K562 (cell line): Measurements from ENCODE around the gene PASD1. TPM values are rescaled to one million over a fixed set of nuclear protein-coding genes. Genes with fewer than 3 reads are reported as not detected.

Experiments used
- ATAC-seq: fragments of 200-7000 bp; cut with Tn5 transposase; 3 replicates; pipeline ENCODE4 v1.9.1; 2020; ENCODE audit warnings: moderate library complexity
- BruUV-seq: library from RNA; stranded (reverse); fragments of 400-500 nt; replicated peaks from 2 replicates; lab custom pipeline; 2021; lab: Mats Ljungman, UMichigan
- CTCF ChIA-PET: fragments of 300-600 bp; formaldehyde crosslinking; extraction: SDS; loops from one replicate; lab custom pipeline; 2021; ENCODE audit warnings: low intra/inter-chr PET ratio; lab: Yijun Ruan, JAX
- POLR2A ChIA-PET: fragments of 300-600, 350-650 bp; sonication (Branson Sonifier 250); formaldehyde crosslinking; extraction: SDS; loops from one replicate; lab custom pipeline; 2021; ENCODE audit warnings: antibody characterized with exemption, inconsistent platforms; lab: Yijun Ruan, JAX
- DNase-seq, 4 experiments: peaks; one replicate each; pipeline versions ENCODE4 v3.0.0 to v3.0.0-alpha.2; 2011 to 2018; ENCODE audit warnings: low spot score in 3 of 4, mixed read lengths in 3 of 4; ENCODE audit errors: extremely low read depth in 1 of 4
- FAIRE-seq: peaks from 2 replicates; lab custom pipeline; 2011; peaks lifted over from hg19 to GRCh38; lab: Jason Lieb, UNC
- H2AFZ ChIP-seq: 2 replicates; pipeline ENCODE4 v1.6.0; 2011; ENCODE audit warnings: low read depth, low read length, control low read depth, inconsistent platforms
- H3K27ac ChIP-seq: fragments of 200-600 bp; 3 replicates; pipeline ENCODE4 v1.8.0; 2011; ENCODE audit warnings: low read depth, mild to moderate bottlenecking, control low read depth, inconsistent platforms, low read length, moderate library complexity, mixed read lengths; ENCODE audit errors: extremely low read depth
- H3K27me3 ChIP-seq, 2 experiments: fragments of 300-600 bp in 1 of 2; 2 replicates in 1 of 2; 3 replicates in 1 of 2; pipeline versions ENCODE4 v1.6.0 to v1.8.0; 2011; ENCODE audit warnings: inconsistent platforms in 2 of 2, low read length in 2 of 2, mild to moderate bottlenecking in 1 of 2, mixed read lengths in 1 of 2, moderate library complexity in 1 of 2; ENCODE audit not compliant: control insufficient read depth in 2 of 2, insufficient read depth in 2 of 2
- H3K36me3 ChIP-seq: fragments of 300-600 bp; 3 replicates; pipeline ENCODE4 v1.8.0; 2011; ENCODE audit warnings: mild to moderate bottlenecking, low read length, inconsistent platforms; ENCODE audit not compliant: control insufficient read depth, insufficient read depth
- H3K4me1 ChIP-seq, 2 experiments: fragments of 200-600 bp in 1 of 2; replicated peaks in 1 of 2; 2 replicates in 1 of 2; 3 replicates in 1 of 2; pipeline versions ENCODE4 v1.5.1 to v1.8.0; 2011; ENCODE audit warnings: inconsistent platforms in 2 of 2, low read length in 2 of 2, mild to moderate bottlenecking in 1 of 2, mixed read lengths in 1 of 2, moderate library complexity in 1 of 2; ENCODE audit not compliant: control insufficient read depth in 2 of 2, insufficient read depth in 2 of 2
- H3K4me2 ChIP-seq: 2 replicates; pipeline ENCODE4 v1.6.1; 2011; ENCODE audit warnings: low read length, control low read depth, inconsistent platforms, mixed read lengths; ENCODE audit not compliant: insufficient read depth
- H3K4me3 ChIP-seq: fragments of 200-600 bp; sonication (generic), shearing (Covaris generic); 2 replicates; pipeline ENCODE4 v1.5.1; 2016; ENCODE audit warnings: control low read depth, inconsistent platforms
- H3K79me2 ChIP-seq: fragments of 200-600 bp; 3 replicates; pipeline ENCODE4 v1.8.0; 2011; ENCODE audit warnings: low read length, inconsistent platforms; ENCODE audit not compliant: control insufficient read depth, insufficient read depth
- H3K9ac ChIP-seq, 2 experiments: 2 replicates each; pipeline versions ENCODE4 v1.6.0 to v1.6.1; 2011; ENCODE audit warnings: low read depth in 2 of 2, low read length in 2 of 2, control low read depth in 1 of 2, inconsistent platforms in 1 of 2, mild to moderate bottlenecking in 1 of 2, mixed read lengths in 1 of 2; ENCODE audit not compliant: insufficient read depth in 1 of 2
- H3K9me1 ChIP-seq: one replicate; pipeline ENCODE4 v1.6.0; 2011; ENCODE audit warnings: inconsistent platforms, mild to moderate bottlenecking, low read length, moderate library complexity; ENCODE audit not compliant: control insufficient read depth, insufficient read depth
- H3K9me3 ChIP-seq: replicated peaks from 2 replicates; pipeline ENCODE4 v1.5.1; 2011; ENCODE audit warnings: low read depth, low read length, inconsistent platforms; ENCODE audit not compliant: control insufficient read depth, insufficient read depth
- H4K20me1 ChIP-seq: replicated peaks from 2 replicates; pipeline ENCODE4 v1.6.1; 2011; ENCODE audit warnings: low read length, inconsistent platforms, mixed read lengths; ENCODE audit not compliant: control insufficient read depth, insufficient read depth
- ARID1B ChIP-seq: fragments of 450-650 bp; IDR thresholded peaks from 2 replicates; pipeline ENCODE4 v1.6.1; 2016; ENCODE audit warnings: antibody characterized with exemption, mild to moderate bottlenecking, inconsistent platforms
- CBFA2T3 ChIP-seq: fragments of 450-650 bp; IDR thresholded peaks from 2 replicates; pipeline ENCODE4 v1.6.1; 2017
- CEBPG ChIP-seq, 3 experiments: fragments of 200-800 bp in 1 of 3; sonication (Bioruptor generic) in 1 of 3; sonication (generic) in 1 of 3; formaldehyde crosslinking in 1 of 3; IDR thresholded peaks in 2 of 3; conservative IDR thresholded peaks in 1 of 3; 2 replicates each; pipeline versions ENCODE4 v1.6.1 to v1.8.0; 2016 to 2022; ENCODE audit warnings: missing compliant biosample characterization in 2 of 3, missing genetic modification characterization in 2 of 3, mild to moderate bottlenecking in 1 of 3, missing genetic modification reagents in 1 of 3
- CREB5 ChIP-seq: fragments of 250-450 bp; sonication (Bioruptor Pico); IDR thresholded peaks from 2 replicates; pipeline ENCODE4 v1.5.0; 2020; ENCODE audit warnings: mild to moderate bottlenecking
- E2F4 ChIP-seq: sonication (generic); formaldehyde crosslinking; IDR thresholded peaks from 2 replicates; pipeline ENCODE4 v1.8.0; 2022; ENCODE audit warnings: mild to moderate bottlenecking, low read depth, missing genetic modification reagents
- EWSR1 ChIP-seq: fragments of 450-650 bp; IDR thresholded peaks from 2 replicates; pipeline ENCODE4 v1.6.1; 2018; ENCODE audit warnings: borderline replicate concordance, mild to moderate bottlenecking, low read depth, moderate library complexity; ENCODE audit not compliant: partially characterized antibody
- NFXL1 ChIP-seq: fragments of 450-650 bp; formaldehyde crosslinking; IDR thresholded peaks from 2 replicates; pipeline ENCODE4 v1.4.0; 2021; ENCODE audit warnings: mild to moderate bottlenecking
- NFYB ChIP-seq: IDR thresholded peaks from 2 replicates; pipeline ENCODE4 v1.6.1; 2011; ENCODE audit warnings: mild to moderate bottlenecking, moderate library complexity; ENCODE audit not compliant: insufficient read length; ENCODE audit errors: extremely low read depth
- POU5F1 ChIP-seq: fragments of 150-350 bp; IDR thresholded peaks from 2 replicates; pipeline ENCODE4 v1.6.1; 2014; ENCODE audit warnings: borderline replicate concordance, low read length, low read depth, mild to moderate bottlenecking; ENCODE audit not compliant: partially characterized antibody
- SP1 ChIP-seq: sonication (generic); formaldehyde crosslinking; IDR thresholded peaks from 2 replicates; pipeline ENCODE4 v1.8.1; 2022; ENCODE audit warnings: mild to moderate bottlenecking, missing genetic modification reagents
- TEAD4 ChIP-seq, 2 experiments: sonication (generic) in 1 of 2; formaldehyde crosslinking in 1 of 2; IDR thresholded peaks; 2 replicates each; pipeline versions ENCODE4 v1.6.1 to v1.8.0; 2012 to 2022; ENCODE audit warnings: borderline replicate concordance in 1 of 2, inconsistent platforms in 1 of 2, low read length in 1 of 2, mild to moderate bottlenecking in 1 of 2, missing genetic modification reagents in 1 of 2
- ZNF239 ChIP-seq: fragments of 250-450 bp; sonication (Bioruptor Pico); IDR thresholded peaks from 2 replicates; pipeline ENCODE4 v1.4.0; 2020; ENCODE audit warnings: mild to moderate bottlenecking
- ZNF3 ChIP-seq: fragments of 250-450 bp; sonication (Bioruptor Pico); IDR thresholded peaks from 2 replicates; pipeline ENCODE4 v1.5.0; 2021; ENCODE audit warnings: mild to moderate bottlenecking, moderate library complexity
- WGBS: fragments of 100-300 bp; shearing (Covaris generic); methylation state at CpG from one replicate; pipeline ENCODE4 v1.1.6; 2016; ENCODE audit warnings: low coverage, mixed read lengths; ENCODE audit not compliant: insufficient coverage; ENCODE audit errors: missing lambda C conversion rate; 5-methylcytosine and 5-hydroxymethylcytosine counted together
- in situ Hi-C: fragments of 300-500 bp; cut with MboI; formaldehyde crosslinking; loops from 4 replicates; pipeline ENCODE4 v1.15.0; 2018; ENCODE audit warnings: inconsistent platforms, mixed read lengths
- intact Hi-C: fragments of 100-400 bp; cut with micrococcal nuclease; formaldehyde crosslinking; loops from 2 replicates; pipeline ENCODE4 v1.14.2; 2022
- polyA plus RNA-seq, 8 experiments: library from polyadenylated mRNA; depleted of rRNA in 4 of 8; stranded (reverse) in 5 of 8; unstranded in 3 of 8; fragments of >200 nt; fragmentation: Nextera tagmentation in 2 of 8; fragmentation: Illumina TruSeq in 1 of 8; extraction: Ambion mirVana in 2 of 8; extraction: Trizol in 1 of 8; gene quantifications; 2 replicates each; pipeline versions ENCODE4 v1.2.1 to v1.2.3, GENCODE V29; 2011 to 2014; ENCODE audit warnings: inconsistent platforms in 1 of 8, missing spikeins in 1 of 8
- total RNA-seq, 7 experiments: library from RNA; depleted of rRNA in 6 of 7; stranded (reverse); fragments of >200 nt in 6 of 7; fragmentation: Illumina TruSeq in 2 of 7; extraction: Trizol in 2 of 7; gene quantifications; 2 replicates each; pipeline versions ENCODE4 v1.2.1 to v1.2.3, GENCODE V29; 2011 to 2021; ENCODE audit warnings: low replicate concordance in 1 of 7

PASD1 gene
- total and polyA plus RNA-seq, 9 of the 15 experiments (the other 6 are each of a cell fraction or from before 2014, with no cell fraction given): 1.7 to 12.8 (median 9.6) TPM

- ATAC-seq (no peak), DNase-seq (no peak), FAIRE-seq (no peak)
- H3K4me3 ChIP-seq: no peak overlapping the region
- no peaks in the 10 kb centered on the region for H4K20me1 ChIP-seq
- no peak for TF ChIP-seq SP1 (CRISPR knock-in tag)
- no peak for TF ChIP-seq ARID1B
- no peak for TF ChIP-seq NFXL1 (CRISPR knock-in tag)
- no peak for TF ChIP-seq NFYB
- no peak for TF ChIP-seq TEAD4 (IDR thresholded peaks at IDR 0.05; ENCODE audit: low read length)
- no peak for TF ChIP-seq TEAD4 (CRISPR knock-in tag; IDR thresholded peaks at IDR 0.05; ENCODE audit: borderline replicate concordance)
- no peak for TF ChIP-seq POU5F1
- TF ChIP-seq CREB5 (CRISPR knock-in tag): no peak
- no peak for TF ChIP-seq E2F4 (CRISPR knock-in tag)
- no peak for TF ChIP-seq CBFA2T3
- TF ChIP-seq ZNF239 (CRISPR knock-in tag): no peak
- TF ChIP-seq EWSR1: no peak
- no peak for TF ChIP-seq ZNF3 (CRISPR knock-in tag)
- TF ChIP-seq CEBPG (CRISPR knock-in tag; IDR thresholded peaks at IDR 0.05): no peak
- no peak for TF ChIP-seq CEBPG (tag; conservative IDR thresholded peaks at IDR 0.05 in 1 of 2, IDR thresholded peaks at IDR 0.05 in 1 of 2)
- no TSS peak for BruUV-seq
- WGBS: 0% methylated on average over 1 of the region's 2 CpGs
- no peak overlapping the region for H2AFZ ChIP-seq
- in situ Hi-C loops: no loop called here
- no peaks in the 10 kb centered on the region for H3K9me1 ChIP-seq
- no peak overlapping the region for H3K9ac ChIP-seq
- no peaks in the 10 kb centered on the region; a peak in 1 of 5 replicates for H3K4me1 ChIP-seq
- H3K9me3 ChIP-seq: no peaks in the 10 kb centered on the region
- intact Hi-C loops: no loop called here
- no peaks in the 10 kb centered on the region for H3K36me3 ChIP-seq
- ChIA-PET POLR2A (interaction anchor here (0.7 to 0.8 kb wide), 2 partner anchors 10 to 13 kb away, joined by 3 to 4 read pairs; no protein-coding TSS in a partner anchor), CTCF (no interaction called here)
- peaks cover 0 to 9% of the 10 kb centered on the region in 2 experiments; a peak in 3 of 5 replicates for H3K27me3 ChIP-seq
- no peak overlapping the region for H3K27ac ChIP-seq
- H3K4me2 ChIP-seq: no peak overlapping the region
- no peaks in the 10 kb centered on the region for H3K79me2 ChIP-seq
These were observed 148.3 kb downstream of the PASD1 start for GRCh38 chrX:151711787-151712186.
